ENCODE results near the gene ITIH3. TPM values are rescaled to one million over a fixed set of nuclear protein-coding genes. Genes with fewer than 3 reads are reported as not detected.

The ITIH3 gene
- total and polyA plus RNA-seq, 2 of the 4 experiments (the other 2 are of a cell fraction) = 0.72 to 0.94 TPM

DNA sequence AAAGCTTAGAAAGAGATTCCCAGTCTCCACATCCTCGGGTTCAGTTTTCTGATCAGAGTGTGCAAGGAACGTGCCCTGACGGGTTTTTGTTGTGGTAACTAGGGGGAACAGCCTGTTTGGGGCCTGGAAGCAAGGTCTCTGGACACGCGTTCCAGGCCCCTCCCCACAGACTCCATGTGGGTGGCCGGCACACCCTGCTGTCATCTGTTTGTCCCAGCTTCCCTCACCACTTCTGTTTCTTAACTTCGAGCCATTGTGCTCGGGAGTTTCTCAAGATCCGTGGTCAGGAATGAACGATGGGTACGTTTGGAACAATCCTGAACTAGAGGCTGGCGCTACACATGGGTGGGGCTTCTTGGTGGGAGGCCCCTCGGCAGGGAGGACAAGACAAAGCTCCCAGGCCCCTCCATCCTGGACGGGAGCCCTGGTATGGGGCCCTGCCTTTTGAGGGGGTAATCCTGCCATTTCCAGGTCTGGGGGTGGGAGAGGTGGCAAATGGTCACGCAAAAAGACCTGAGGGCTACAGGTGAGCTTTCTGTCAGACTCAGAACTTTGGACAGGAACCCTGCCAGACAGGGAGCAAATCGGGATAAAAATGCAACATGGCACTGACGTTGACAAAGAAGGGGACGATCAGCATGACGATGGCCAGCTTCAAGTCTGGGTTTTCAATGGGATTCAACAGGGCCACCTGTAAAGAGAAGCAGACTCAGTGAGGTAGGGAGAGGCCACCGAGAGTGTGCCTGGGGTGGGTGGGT lies 48.7 kb downstream of the ITIH3 start (continued):
- TF ChIP-seq SMC3 (IDR thresholded peaks at IDR 0.05; ENCODE audit: low read depth, low read length) = no peak

DNA sequence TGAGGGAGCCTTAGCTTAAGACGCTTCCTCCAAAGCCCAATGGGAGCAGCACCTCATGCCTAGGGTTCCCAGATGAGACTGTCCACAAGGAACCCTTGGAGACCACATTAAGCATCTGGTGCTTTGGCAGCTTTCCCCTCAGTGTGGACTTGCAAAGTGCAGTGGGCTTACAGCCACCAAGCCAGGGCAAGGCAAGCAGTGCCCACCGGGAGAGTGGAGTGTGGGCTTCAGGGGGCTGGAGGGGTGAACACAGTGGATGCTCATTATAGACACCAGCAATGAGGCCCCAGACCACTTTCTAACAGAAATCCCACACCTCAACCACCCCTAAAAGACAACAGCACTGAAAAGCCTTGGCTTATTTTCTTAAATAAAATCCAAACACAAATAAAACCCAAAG lies 49.3 kb downstream of the ITIH3 start:
- Histone ChIP-seq H3K9me1 (ENCODE audit: insufficient read depth, low read length) (peaks cover 4% of the 10 kb centered on the region; the same call in 1 of the 2 replicates), H3K4me3 (ENCODE audit: insufficient read depth, low read depth, low read length) (no peak overlapping the region), H3K18ac (ENCODE audit: low read depth, low read length) (no peak overlapping the region), H2BK15ac (ENCODE audit: low read depth, low read length) (no peak overlapping the region), H4K91ac (ENCODE audit: insufficient read depth, low read depth, low read length) (no peak overlapping the region), H3K27me3 (ENCODE audit: control insufficient read depth, insufficient read depth, low read length) (no peaks in the 10 kb centered on the region), H3K4ac (ENCODE audit: low read depth, low read length) (no peak overlapping the region), H4K20me1 (ENCODE audit: insufficient read depth, low read length) (no peaks in the 10 kb centered on the region; the same call in 1 of the 2 replicates), H4K8ac (ENCODE audit: low read depth in 2 of 2, low read length in 2 of 2) (no peak overlapping the region), H3K23ac (ENCODE audit: low read depth, low read length) (no peak overlapping the region), H4K5ac (ENCODE audit: low read depth, low read length) (no peak overlapping the region), H3K36me3 (ENCODE audit: control insufficient read depth, insufficient read depth, low read length) (peaks cover 15% of the 10 kb centered on the region), H2BK120ac (ENCODE audit: low read depth, low read length) (no peak overlapping the region), H2BK5ac (ENCODE audit: low read depth, low read length, poor library complexity, severe bottlenecking) (no peak overlapping the region), H2AK5ac (ENCODE audit: low read depth, low read length) (no peak overlapping the region), H3K14ac (replicated peaks; ENCODE audit: low read depth, low read length) (no peak overlapping the region), H3K27ac (ENCODE audit: insufficient read depth, low read length) (no peak overlapping the region), H3K4me1 (ENCODE audit: control insufficient read depth, insufficient read depth, low read length) (peaks cover 7% of the 10 kb centered on the region; the same call in 1 of the 2 replicates), H3K4me2 (ENCODE audit: low read depth, low read length) (no peak overlapping the region), H3K9ac (ENCODE audit: low read depth, low read length) (no peak overlapping the region), H2AK9ac (replicated peaks; ENCODE audit: low read depth, low read length, poor library complexity) (no peak overlapping the region), H2AFZ (replicated peaks; ENCODE audit: low read length, poor library complexity) (no peak overlapping the region), H3K56ac (ENCODE audit: extremely low read depth, insufficient read depth, low read length) (no peak overlapping the region), H3K9me3 (ENCODE audit: control insufficient read depth, insufficient read depth, low read length) (no peaks in the 10 kb centered on the region), H2BK20ac (ENCODE audit: low read depth, low read length) (no peak overlapping the region), H3K79me1 (ENCODE audit: low read depth in 1 of 2, low read length in 2 of 2) (no peaks in the 10 kb centered on the region; a peak in 1 of 4 replicates)
- ATAC-seq (ENCODE audit: low read depth) (no peak), DNase-seq (no peak)
- BruUV-seq (replicated peaks) = no TSS peak
- 100% methylated on average over 1 of the region's 2 CpGs; no CpG with 5 or more reads in 1 of the 2 experiments for WGBS, 2 experiments (ENCODE audit: extremely low coverage in 2 of 2, insufficient read length in 1 of 2)
- intact Hi-C loops (cut with micrococcal nuclease) (no loop called here), in situ Hi-C loops (cut with MboI; ENCODE audit: low sequenced_read_pairs) (no loop called here), dilution Hi-C loops (cut with HindIII; ENCODE audit: low sequenced_read_pairs, unreplicated experiment) (no loop called here)
- TF ChIP-seq, protein P1, sequence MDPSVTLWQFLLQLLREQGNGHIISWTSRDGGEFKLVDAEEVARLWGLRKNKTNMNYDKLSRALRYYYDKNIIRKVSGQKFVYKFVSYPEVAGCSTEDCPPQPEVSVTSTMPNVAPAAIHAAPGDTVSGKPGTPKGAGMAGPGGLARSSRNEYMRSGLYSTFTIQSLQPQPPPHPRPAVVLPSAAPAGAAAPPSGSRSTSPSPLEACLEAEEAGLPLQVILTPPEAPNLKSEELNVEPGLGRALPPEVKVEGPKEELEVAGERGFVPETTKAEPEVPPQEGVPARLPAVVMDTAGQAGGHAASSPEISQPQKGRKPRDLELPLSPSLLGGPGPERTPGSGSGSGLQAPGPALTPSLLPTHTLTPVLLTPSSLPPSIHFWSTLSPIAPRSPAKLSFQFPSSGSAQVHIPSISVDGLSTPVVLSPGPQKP (IDR thresholded peaks at IDR 0.05; ENCODE audit: borderline replicate concordance, low read depth, low read length) = no peak
- TF ChIP-seq RFX5 (IDR thresholded peaks at IDR 0.05; ENCODE audit: low read depth, low read length) (no peak), NFE2L2 (IDR thresholded peaks at IDR 0.05; ENCODE audit: low read depth, low read length) (no peak), MXI1 (IDR thresholded peaks at IDR 0.05; ENCODE audit: borderline replicate concordance, low read depth, low read length) (no peak), RAD21 (IDR thresholded peaks at IDR 0.05; ENCODE audit: low read length) (no peak), SMC3 (IDR thresholded peaks at IDR 0.05; ENCODE audit: low read depth, low read length) (no peak), RCOR1 (IDR thresholded peaks at IDR 0.05; ENCODE audit: insufficient replicate concordance, low read length) (no peak), BHLHE40 (IDR thresholded peaks at IDR 0.05; ENCODE audit: low read depth, low read length) (no peak), POLR2A (IDR thresholded peaks at IDR 0.05; ENCODE audit: low read depth, low read length) (no peak), MAFK (IDR thresholded peaks at IDR 0.05; ENCODE audit: low read depth, low read length) (no peak)
- TF ChIP-seq, protein P2, sequence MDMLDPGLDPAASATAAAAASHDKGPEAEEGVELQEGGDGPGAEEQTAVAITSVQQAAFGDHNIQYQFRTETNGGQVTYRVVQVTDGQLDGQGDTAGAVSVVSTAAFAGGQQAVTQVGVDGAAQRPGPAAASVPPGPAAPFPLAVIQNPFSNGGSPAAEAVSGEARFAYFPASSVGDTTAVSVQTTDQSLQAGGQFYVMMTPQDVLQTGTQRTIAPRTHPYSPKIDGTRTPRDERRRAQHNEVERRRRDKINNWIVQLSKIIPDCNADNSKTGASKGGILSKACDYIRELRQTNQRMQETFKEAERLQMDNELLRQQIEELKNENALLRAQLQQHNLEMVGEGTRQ (IDR thresholded peaks at IDR 0.05; ENCODE audit: low read depth, low read length) = no peak
- TF ChIP-seq, protein P3, sequence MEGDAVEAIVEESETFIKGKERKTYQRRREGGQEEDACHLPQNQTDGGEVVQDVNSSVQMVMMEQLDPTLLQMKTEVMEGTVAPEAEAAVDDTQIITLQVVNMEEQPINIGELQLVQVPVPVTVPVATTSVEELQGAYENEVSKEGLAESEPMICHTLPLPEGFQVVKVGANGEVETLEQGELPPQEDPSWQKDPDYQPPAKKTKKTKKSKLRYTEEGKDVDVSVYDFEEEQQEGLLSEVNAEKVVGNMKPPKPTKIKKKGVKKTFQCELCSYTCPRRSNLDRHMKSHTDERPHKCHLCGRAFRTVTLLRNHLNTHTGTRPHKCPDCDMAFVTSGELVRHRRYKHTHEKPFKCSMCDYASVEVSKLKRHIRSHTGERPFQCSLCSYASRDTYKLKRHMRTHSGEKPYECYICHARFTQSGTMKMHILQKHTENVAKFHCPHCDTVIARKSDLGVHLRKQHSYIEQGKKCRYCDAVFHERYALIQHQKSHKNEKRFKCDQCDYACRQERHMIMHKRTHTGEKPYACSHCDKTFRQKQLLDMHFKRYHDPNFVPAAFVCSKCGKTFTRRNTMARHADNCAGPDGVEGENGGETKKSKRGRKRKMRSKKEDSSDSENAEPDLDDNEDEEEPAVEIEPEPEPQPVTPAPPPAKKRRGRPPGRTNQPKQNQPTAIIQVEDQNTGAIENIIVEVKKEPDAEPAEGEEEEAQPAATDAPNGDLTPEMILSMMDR (conservative IDR thresholded peaks at IDR 0.05; ENCODE audit: low read depth, low read length) = no peak
- ChIA-PET POLR2A (ENCODE audit: unreplicated experiment) (no interaction called here), CTCF (no interaction called here)

Data from IMR-90 (cell line).